ENCODE measurements around the gene SNAP47. TPM values are rescaled to one million over a fixed set of nuclear protein-coding genes. Genes with fewer than 3 reads are reported as not detected.
A peak's percentile ranks its signal among the peaks of the same experiment; 100 is the strongest.

Gene SNAP47
- total RNA-seq, 1 donor from 2014 or later, result 28.4 TPM

DNA sequence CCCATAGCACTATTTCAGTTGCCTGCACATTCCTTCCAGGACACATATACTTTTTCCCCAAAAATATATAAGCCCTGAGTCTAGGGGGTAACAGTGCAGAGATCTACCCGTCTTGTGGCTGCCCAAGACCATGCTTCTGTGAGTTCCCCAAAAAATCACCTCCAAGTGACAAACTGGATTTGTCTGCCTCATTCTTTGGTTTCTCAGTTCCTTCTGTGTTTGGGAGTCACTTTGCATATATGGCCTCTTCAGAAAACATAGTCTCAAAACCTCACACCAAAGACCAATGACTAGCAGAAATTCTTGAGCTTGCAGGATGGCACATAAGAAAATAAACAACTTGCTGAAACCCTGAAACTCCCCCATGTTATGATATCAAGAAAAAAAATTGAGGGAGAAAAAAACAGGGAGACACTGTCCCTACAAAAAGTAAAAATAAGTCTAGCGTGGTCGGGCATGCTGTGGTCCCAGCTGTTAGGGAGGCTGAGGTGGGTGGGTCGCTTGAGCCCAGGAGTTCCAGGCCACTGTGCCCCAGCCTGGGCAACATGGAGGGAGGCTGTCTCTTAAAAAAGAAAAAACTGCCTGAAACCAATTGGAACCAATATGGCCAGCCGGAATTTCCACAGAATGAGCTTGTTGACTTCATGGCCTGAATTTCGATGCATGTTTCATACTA is 8.2 kb upstream of the SNAP47 start:
- Mint-ChIP-seq H3K27me3 (ENCODE audit: low read depth) (no peaks in the 10 kb centered on the region), H3K4me3 (ENCODE audit: low read depth) (no peak overlapping the region), H3K36me3 (ENCODE audit: low read depth) (peaks cover 4% of the 10 kb centered on the region), H3K27ac (no peak overlapping the region), H3K4me1 (ENCODE audit: low read depth) (peaks cover 6% of the 10 kb centered on the region), H3K9me3 (peaks cover 23% of the 10 kb centered on the region)
- DNase-seq (ENCODE audit: low spot score), result no peak
- intact Hi-C loops (cut with micrococcal nuclease), result no loop called here

DNA sequence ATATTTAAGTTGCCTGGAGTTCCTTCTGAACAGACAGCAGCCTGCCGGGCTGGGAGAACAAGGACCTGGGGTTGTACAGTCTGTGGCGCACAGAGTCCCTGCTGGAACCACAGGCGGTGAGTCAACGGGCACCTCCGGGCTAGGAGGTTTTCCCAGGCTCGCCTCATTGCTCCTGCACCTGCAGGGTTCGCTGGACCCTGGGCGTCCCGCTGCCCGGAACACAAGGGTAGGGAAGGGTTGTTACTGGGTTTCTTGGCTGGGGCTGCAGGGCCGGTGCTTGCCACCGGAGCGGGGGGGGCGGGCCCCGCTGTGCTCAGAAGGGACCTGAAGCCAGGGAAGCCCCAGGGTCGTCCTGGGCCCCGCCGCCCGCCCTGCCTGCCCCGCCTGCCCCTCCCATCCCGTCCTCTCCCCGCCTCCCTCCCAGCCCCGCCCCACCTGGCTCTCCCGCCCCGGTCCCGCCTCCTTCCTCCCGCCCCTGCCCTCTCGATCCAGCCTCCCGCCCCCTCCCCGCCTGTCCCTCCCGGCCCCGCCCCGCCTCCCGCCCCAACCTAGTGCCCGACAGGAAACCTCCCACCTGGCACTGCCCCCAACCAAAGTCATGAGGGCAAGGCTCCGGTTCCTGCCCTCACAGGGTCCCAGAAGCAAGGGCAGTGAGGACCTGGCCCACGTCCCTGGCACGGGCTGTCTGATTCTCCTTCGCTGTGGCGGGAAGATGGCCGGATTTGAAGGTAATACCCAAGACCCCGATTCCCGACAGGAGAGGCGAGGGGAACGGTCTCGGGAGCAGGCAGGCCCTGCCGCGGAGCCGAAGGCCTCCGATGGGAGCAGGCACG is 7.0 kb upstream of the SNAP47 start:
- Mint-ChIP-seq H3K4me3 (ENCODE audit: low read depth) (peak overlapping the region; percentile 82), H3K27ac (peak overlapping the region; percentile 9), H3K9me3 (peaks cover 13% of the 10 kb centered on the region), H3K27me3 (ENCODE audit: low read depth) (no peaks in the 10 kb centered on the region), H3K4me1 (ENCODE audit: low read depth) (peaks cover 6% of the 10 kb centered on the region), H3K36me3 (ENCODE audit: low read depth) (peaks cover 10% of the 10 kb centered on the region)
- peak; percentile 39 for DNase-seq (ENCODE audit: low spot score)
- intact Hi-C loops (cut with micrococcal nuclease), result loop anchor here (1.0 to 2.0 kb wide), 3 partner anchors 30 to 165 kb away; partner anchors contain the start of gene ZNF678

DNA sequence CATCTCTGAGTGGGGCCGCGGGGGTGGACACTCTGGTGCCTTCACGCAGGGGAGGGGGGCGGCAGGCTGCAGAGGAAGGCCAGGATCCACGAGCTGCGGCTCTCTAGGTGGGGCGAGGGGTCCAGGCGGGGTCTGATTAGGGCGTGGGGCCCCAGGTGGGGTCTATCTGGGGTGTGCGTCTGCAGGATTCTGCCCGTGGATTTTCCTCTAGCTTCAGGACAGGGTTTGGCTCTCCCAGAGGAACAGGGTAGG is 6.4 kb upstream of the SNAP47 start:
- H3K36me3 Mint-ChIP-seq (ENCODE audit: low read depth), result peaks cover 15% of the 10 kb centered on the region
- peak overlapping the region; percentile 17 for H3K27ac Mint-ChIP-seq
- H3K9me3 Mint-ChIP-seq, result peaks cover 8% of the 10 kb centered on the region
- H3K27me3 Mint-ChIP-seq (ENCODE audit: low read depth), result no peaks in the 10 kb centered on the region
- no peak for DNase-seq (ENCODE audit: low spot score)
- peak overlapping the region; percentile 82 for H3K4me3 Mint-ChIP-seq (ENCODE audit: low read depth)
- peaks cover 10% of the 10 kb centered on the region for H3K4me1 Mint-ChIP-seq (ENCODE audit: low read depth)
- intact Hi-C loops (cut with micrococcal nuclease), result loop anchor here (1.0 to 2.0 kb wide), 3 partner anchors 29 to 166 kb away; partner anchors contain the start of gene ZNF678

DNA sequence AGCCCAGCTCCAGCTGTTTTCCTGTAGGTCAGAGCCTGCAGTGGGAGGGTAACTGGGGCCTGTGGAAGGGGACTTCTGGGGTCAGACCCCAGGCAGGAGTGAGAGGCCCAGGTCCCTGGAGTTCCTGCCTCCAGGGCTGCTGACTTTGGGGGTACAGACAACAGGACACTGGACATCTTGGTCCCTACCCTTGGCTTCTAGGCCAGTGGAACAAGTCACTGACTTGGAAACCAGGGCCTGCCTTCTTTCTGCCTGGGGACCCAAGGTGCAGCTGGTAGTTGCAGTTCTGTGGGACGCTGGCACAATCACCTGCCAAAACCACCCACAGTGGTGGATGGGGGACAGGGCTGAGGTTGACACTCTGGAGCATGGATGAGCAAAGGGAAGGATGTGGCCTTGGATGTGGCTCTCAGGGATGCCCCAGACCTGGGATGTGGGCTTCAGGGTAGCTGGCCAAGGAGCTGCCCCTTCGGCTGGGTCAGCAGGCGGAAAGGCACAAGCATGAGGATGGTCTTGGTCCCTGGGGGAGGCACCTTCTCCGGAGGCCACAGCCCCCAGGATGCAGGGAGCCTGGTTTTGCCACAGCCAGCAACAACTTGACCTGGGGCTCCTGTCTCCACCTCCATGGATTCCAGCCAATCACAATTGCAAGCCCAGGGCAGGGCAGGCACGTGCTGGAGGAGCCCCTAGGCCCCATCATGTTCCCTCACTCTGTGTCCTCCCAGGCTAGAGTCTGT is 5.9 kb upstream of the SNAP47 start:
- Mint-ChIP-seq H3K27me3 (ENCODE audit: low read depth) (no peaks in the 10 kb centered on the region), H3K4me3 (ENCODE audit: low read depth) (peak overlapping the region; percentile 82), H3K36me3 (ENCODE audit: low read depth) (peaks cover 14% of the 10 kb centered on the region), H3K9me3 (peaks cover 3% of the 10 kb centered on the region), H3K4me1 (ENCODE audit: low read depth) (peaks cover 11% of the 10 kb centered on the region), H3K27ac (peak overlapping the region; percentile 17)
- intact Hi-C loops (cut with micrococcal nuclease), result loop anchor here (2.0 kb wide), 1 partner anchor 167 kb away; the partner anchor contains the start of gene ZNF678
- no peak for DNase-seq (ENCODE audit: low spot score)

DNA sequence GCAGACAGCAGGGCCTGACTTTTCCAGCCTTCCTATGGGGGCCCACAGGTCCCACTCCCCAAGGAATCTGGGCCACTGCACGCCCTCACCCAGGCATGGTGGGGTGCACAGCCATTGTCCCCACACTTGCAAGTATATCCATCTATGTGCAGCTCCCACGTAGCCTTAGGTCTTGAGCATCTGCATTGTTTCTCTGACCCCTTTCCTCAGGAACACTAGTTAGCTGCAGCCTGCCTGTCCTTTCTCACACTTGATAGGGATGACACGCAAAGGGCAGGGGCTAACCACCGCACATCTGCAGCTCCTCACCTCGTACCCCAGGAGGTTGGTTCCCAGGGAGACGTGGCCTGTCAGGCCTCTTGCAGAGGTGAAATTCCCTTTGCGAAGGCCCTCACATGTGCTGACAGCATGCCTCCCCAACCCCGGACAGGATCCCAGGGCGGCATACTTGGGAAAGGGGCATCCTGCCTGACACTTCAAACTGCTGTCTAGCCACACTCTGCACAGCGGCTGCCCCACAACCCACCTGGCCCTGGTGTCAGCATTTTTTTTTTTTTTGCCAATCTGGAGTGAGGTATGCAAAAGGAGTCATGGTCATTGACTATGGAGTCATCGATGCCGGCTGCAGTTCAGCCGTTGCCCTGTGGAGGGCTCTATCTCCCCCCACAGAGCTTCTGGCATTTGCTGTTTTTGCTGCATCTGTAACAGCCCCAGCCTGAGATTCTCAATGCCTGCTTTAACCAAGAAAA is 5.2 kb upstream of the SNAP47 start:
- intact Hi-C loops (cut with micrococcal nuclease), result loop anchor here (2.0 to 10.0 kb wide), 3 partner anchors 167 to 435 kb away; partner anchors contain the start of genes C1orf35, IBA57, MRPL55 and ZNF678
- Mint-ChIP-seq H3K4me3 (ENCODE audit: low read depth) (peak overlapping the region; percentile 49), H3K27me3 (ENCODE audit: low read depth) (no peaks in the 10 kb centered on the region), H3K36me3 (ENCODE audit: low read depth) (peaks cover 18% of the 10 kb centered on the region), H3K4me1 (ENCODE audit: low read depth) (peaks cover 13% of the 10 kb centered on the region), H3K9me3 (no peaks in the 10 kb centered on the region), H3K27ac (no peak overlapping the region)
- DNase-seq (ENCODE audit: low spot score), result no peak

DNA sequence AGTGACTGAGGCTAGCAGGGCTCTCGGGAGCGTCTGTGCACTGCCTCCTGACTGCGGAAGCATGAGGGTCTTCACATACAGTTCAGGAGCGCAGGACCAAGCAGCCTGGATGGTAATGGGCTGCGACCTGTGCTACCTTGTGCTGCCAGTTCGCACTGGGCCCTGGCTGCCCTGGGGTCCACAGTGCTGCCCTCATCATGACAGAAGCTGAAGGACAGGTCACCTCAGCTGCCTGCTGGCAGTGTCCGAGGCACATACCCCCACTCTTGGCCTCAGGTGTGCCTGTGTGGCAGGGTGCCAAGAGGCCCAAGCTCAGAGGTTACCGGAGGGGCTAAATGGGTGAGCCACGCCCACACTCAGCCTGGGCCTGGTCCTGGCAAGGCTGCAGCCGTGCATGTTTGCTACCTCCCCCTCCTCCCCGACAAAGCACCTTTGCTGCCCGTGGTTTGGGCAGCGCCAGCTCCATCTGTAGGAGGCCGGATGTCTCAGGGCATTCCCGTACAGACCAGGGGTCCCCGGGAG is 4.5 kb upstream of the SNAP47 start:
- H3K4me1 Mint-ChIP-seq (ENCODE audit: low read depth), result peaks cover 13% of the 10 kb centered on the region
- intact Hi-C loops (cut with micrococcal nuclease), result loop anchor here (10.0 kb wide), 2 partner anchors 374 to 434 kb away; partner anchors contain the start of genes C1orf35, IBA57 and MRPL55
- no peak overlapping the region for H3K27ac Mint-ChIP-seq
- DNase-seq (ENCODE audit: low spot score), result no peak
- H3K9me3 Mint-ChIP-seq, result no peaks in the 10 kb centered on the region
- peaks cover 18% of the 10 kb centered on the region for H3K36me3 Mint-ChIP-seq (ENCODE audit: low read depth)
- no peaks in the 10 kb centered on the region for H3K27me3 Mint-ChIP-seq (ENCODE audit: low read depth)
- H3K4me3 Mint-ChIP-seq (ENCODE audit: low read depth), result no peak overlapping the region

DNA sequence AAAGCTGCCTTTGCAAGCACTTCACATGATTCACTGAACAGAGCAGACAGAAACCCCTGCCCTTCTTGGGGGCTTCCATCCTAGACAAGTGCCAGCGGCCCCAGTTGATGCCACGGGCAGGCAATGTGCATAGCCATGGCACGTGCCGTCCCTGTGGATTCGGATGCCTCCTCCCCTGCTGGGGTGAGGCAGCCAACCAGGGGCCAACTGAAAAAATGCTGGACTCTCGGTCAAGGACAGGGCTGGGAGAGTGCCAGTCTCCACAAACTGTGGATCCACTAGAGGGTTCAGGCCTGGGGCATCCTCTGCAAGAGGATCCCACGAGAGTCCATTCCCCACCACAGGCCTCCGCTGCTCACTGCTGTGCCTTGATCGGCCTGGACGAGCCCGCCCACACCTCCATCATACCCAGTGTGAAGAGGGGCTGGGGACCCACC is 4.0 kb upstream of the SNAP47 start:
- intact Hi-C loops (cut with micrococcal nuclease), result loop anchor here (10.0 kb wide), 2 partner anchors 374 to 434 kb away; partner anchors contain the start of genes C1orf35, IBA57 and MRPL55
- H3K27ac Mint-ChIP-seq, result no peak overlapping the region

DNA sequence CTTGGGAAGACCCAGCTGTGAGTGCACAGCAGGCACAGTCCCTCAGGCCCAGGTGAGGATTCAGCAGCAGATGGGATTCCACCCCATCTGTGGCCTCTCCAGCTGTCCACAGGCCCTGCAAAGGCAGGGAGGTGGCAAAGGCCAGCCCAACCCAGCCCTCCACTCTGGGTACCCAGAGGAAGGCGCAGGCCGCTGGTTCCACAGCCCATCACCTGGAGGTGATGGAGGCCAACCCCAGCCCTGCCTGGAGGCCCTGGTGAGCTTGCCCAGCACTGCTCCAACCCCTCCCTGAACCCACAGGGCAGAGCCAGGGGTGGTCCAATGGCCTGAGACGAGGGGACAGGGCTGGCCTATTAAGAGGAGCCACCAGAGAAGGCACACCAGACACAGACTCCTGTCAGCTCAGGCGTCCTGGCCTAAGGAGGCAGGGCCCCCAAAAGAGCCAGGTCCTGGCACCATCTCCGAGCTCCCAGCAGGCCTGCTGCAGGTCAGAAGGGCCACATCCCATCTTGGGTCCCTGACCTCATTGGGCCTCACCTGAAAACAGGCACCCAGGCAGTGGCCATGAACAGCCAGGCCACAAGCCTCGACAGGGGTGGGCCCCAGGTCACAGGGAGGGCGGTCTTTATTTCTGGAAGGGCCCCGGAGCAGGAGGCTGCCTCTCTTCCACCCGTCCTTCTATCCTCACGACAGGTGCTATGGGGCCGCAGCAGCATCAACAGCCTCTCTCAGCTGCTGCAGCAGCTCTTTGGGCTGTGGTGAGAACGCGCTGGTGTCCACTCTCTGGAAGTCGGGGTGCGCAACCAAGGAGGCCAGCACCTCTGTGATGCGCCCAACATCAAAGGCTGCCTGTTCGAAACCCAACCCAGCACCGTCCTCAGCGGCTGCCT is 3.3 kb upstream of the SNAP47 start:
- Mint-ChIP-seq H3K4me1 (ENCODE audit: low read depth) (peaks cover 24% of the 10 kb centered on the region), H3K4me3 (ENCODE audit: low read depth) (no peak overlapping the region), H3K36me3 (ENCODE audit: low read depth) (peaks cover 18% of the 10 kb centered on the region), H3K9me3 (no peaks in the 10 kb centered on the region), H3K27ac (no peak overlapping the region), H3K27me3 (ENCODE audit: low read depth) (no peaks in the 10 kb centered on the region)
- no peak for DNase-seq (ENCODE audit: low spot score)
- intact Hi-C loops (cut with micrococcal nuclease), result loop anchor here (10.0 kb wide), 2 partner anchors 373 to 433 kb away; partner anchors contain the start of genes C1orf35, IBA57 and MRPL55

More for the DNA sequence above, 4.0 kb upstream of the SNAP47 start:
- H3K9me3 Mint-ChIP-seq, result no peaks in the 10 kb centered on the region
- no peaks in the 10 kb centered on the region for H3K27me3 Mint-ChIP-seq (ENCODE audit: low read depth)
- peaks cover 19% of the 10 kb centered on the region for H3K4me1 Mint-ChIP-seq (ENCODE audit: low read depth)
- H3K36me3 Mint-ChIP-seq (ENCODE audit: low read depth), result peaks cover 18% of the 10 kb centered on the region
- DNase-seq (ENCODE audit: low spot score), result no peak
- H3K4me3 Mint-ChIP-seq (ENCODE audit: low read depth), result no peak overlapping the region

DNA sequence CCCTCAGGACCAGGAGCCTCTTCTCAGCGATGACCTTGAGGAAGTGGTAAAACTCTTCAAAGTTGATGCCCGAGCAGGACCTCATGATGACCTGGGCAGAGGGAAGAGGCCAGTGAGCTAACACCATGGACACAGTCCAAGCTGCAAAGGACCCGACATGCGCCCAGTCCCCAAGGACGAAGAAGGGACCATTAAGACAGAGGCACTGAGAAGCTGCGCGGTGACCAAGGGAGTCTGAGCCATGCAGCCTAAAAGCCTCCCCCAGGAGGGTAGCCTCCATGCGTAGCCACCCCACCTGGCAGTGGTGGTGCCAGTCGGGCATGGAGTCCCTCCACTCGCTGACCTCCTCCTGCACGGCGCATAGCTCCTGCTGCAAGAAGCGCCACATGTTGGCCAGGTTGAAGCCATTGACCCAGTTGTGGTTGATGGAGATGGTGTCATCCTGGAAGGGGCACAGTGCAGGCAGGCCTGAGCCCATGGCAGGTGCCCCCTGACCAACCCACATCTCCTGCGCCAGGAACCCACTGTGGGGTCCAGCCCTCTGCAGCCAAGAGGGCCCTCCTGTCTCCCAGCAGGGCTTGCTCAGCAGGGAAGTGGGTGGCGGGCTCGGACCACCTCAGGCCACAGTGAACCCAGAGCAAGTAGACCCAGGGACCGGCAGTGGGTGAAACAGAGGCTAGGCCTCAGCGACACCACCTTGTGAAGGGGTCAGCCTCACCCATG is 2.5 kb upstream of the SNAP47 start:
- DNase-seq (ENCODE audit: low spot score), result no peak
- intact Hi-C loops (cut with micrococcal nuclease), result loop anchor here (10.0 kb wide), 2 partner anchors 372 to 432 kb away; partner anchors contain the start of genes C1orf35, IBA57 and MRPL55
- H3K4me1 Mint-ChIP-seq (ENCODE audit: low read depth), result peaks cover 26% of the 10 kb centered on the region

DNA sequence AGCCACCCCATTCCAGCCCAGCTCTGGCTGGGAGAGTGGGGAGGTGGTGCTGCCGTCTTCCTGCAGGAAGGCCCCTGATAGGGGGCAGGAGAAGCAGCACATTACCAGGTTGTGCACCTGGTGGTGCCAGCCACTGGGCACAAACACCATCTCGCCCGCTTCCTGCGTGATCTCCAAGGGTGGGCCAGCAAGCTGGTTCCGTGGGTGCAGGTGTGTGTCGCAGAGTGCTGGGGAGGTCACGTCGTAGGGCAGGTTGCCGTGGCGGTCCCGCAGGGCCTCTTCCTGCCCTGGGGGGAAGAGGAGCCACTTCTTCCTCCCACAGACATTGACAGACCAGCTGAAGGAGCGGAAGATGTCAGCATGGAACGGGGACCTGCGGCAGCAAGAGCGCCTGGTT is 1.9 kb upstream of the SNAP47 start:
- Mint-ChIP-seq H3K36me3 (ENCODE audit: low read depth) (peaks cover 22% of the 10 kb centered on the region), H3K27ac (no peak overlapping the region), H3K27me3 (ENCODE audit: low read depth) (no peaks in the 10 kb centered on the region), H3K4me1 (ENCODE audit: low read depth) (peaks cover 23% of the 10 kb centered on the region), H3K9me3 (no peaks in the 10 kb centered on the region), H3K4me3 (ENCODE audit: low read depth) (peak overlapping the region; percentile 96)
- intact Hi-C loops (cut with micrococcal nuclease), result loop anchor here (10.0 kb wide), 2 partner anchors 371 to 431 kb away; partner anchors contain the start of genes C1orf35, IBA57 and MRPL55
- no peak for DNase-seq (ENCODE audit: low spot score)

More for the DNA sequence above, 2.5 kb upstream of the SNAP47 start:
- Mint-ChIP-seq H3K27ac (no peak overlapping the region), H3K9me3 (no peaks in the 10 kb centered on the region), H3K4me3 (ENCODE audit: low read depth) (peak overlapping the region; percentile 96), H3K36me3 (ENCODE audit: low read depth) (peaks cover 22% of the 10 kb centered on the region), H3K27me3 (ENCODE audit: low read depth) (no peaks in the 10 kb centered on the region)

Measured in activated T-helper 2 cell treated with anti-CD3 and anti-CD28 coated beads, Interferon-gamma antibody, Interleukin-2, Interleukin-4, amounts not matched to agents 10 μg/mL and 5 μg/mL and 100 μg/mL, durations not matched to agents 14 hours and 24 hours and 36 hours (primary cell).